Measurements from ENCODE around the gene DGKD. TPM values are rescaled to one million over a fixed set of nuclear protein-coding genes. Genes with fewer than 3 reads are reported as not detected.
A peak's percentile ranks its signal among the peaks of the same experiment; 100 is the strongest.
"Not testable (repeated sequence)": the region's sequence is repeated elsewhere in the genome, so short reads cannot be mapped to it uniquely, and the experiment has no call there.

DGKD gene
- total RNA-seq, 2 experiments from 2014 or later, result 147 to 156 TPM

- H3K36me3 ChIP-seq (ENCODE audit: insufficient read depth, low read length), result peaks cover 58% of the 10 kb centered on the region
These were observed 35.4 kb downstream of the DGKD start for GRCh38 chr2:233389601-233390125.

GRCh38 chr2:233395687-233396086 lies 41.4 kb downstream of the DGKD start:
- peaks cover 49% of the 10 kb centered on the region for H3K4me1 Mint-ChIP-seq (ENCODE audit: low read depth)
- POLR2A ChIA-PET, result no interaction called here

More at GRCh38 chr2:233389601-233390125, 35.4 kb downstream of the DGKD start:
- no peak overlapping the region for H3K4me3 ChIP-seq (ENCODE audit: low read length)
- intact Hi-C loops (cut with DNase I, micrococcal nuclease), result no loop called here
- TF ChIP-seq CTCF (IDR thresholded peaks at IDR 0.05), result no peak
- ATAC-seq (ENCODE audit: poor library complexity), result no peak
- Mint-ChIP-seq H3K36me3 (ENCODE audit: low read depth) (peaks cover 68% of the 10 kb centered on the region), H3K4me3 (no peak overlapping the region), H3K9me3 (no peaks in the 10 kb centered on the region), H3K4me1 (ENCODE audit: low read depth) (peaks cover 39% of the 10 kb centered on the region), H3K27me3 (no peaks in the 10 kb centered on the region), H3K27ac (peak overlapping the region; percentile 27)
- ChIA-PET POLR2A (no interaction called here), CTCF (no interaction called here)
- no peak overlapping the region for H3K27ac ChIP-seq (ENCODE audit: low read depth in 1 of 2, low read length in 2 of 2)
- no peaks in the 10 kb centered on the region for H3K9me3 ChIP-seq (ENCODE audit: control insufficient read depth in 1 of 2, insufficient read depth in 1 of 2, low read length in 2 of 2)
- peaks cover 34% of the 10 kb centered on the region for H3K4me1 ChIP-seq (ENCODE audit: insufficient read depth, low read length)
- H3K27me3 ChIP-seq (ENCODE audit: control insufficient read depth in 1 of 2, insufficient read depth in 2 of 2, low read length in 2 of 2), result no peaks in the 10 kb centered on the region
- DNase-seq, result no peak

GRCh38 chr2:233396726-233397665 lies 42.7 kb downstream of the DGKD start:
- H3K27me3 ChIP-seq (ENCODE audit: control insufficient read depth in 1 of 2, insufficient read depth in 2 of 2, low read length in 2 of 2); H3K9me3 ChIP-seq (ENCODE audit: control insufficient read depth in 1 of 2, insufficient read depth in 1 of 2, low read length in 2 of 2); H3K4me3 ChIP-seq (ENCODE audit: low read length); H3K9me3 Mint-ChIP-seq; intact Hi-C loops (cut with DNase I, micrococcal nuclease); DNase-seq; H3K27me3 Mint-ChIP-seq; CTCF ChIA-PET; ATAC-seq (ENCODE audit: poor library complexity); H3K27ac ChIP-seq (ENCODE audit: low read depth in 1 of 2, low read length in 2 of 2): not testable (repeated sequence)
- Mint-ChIP-seq H3K27ac (peak overlapping the region; percentile 75), H3K4me3 (peak overlapping the region; percentile 55), H3K4me1 (ENCODE audit: low read depth) (peaks cover 62% of the 10 kb centered on the region), H3K36me3 (ENCODE audit: low read depth) (peaks cover 53% of the 10 kb centered on the region)
- H3K4me1 ChIP-seq (ENCODE audit: insufficient read depth, low read length), result peaks cover 35% of the 10 kb centered on the region
- POLR2A ChIA-PET, result interaction anchor here (0.6 to 0.9 kb wide), 2 partner anchors 11 to 129 kb away, joined by 3 to 5 read pairs; no protein-coding TSS in a partner anchor
- peaks cover 27% of the 10 kb centered on the region for H3K36me3 ChIP-seq (ENCODE audit: insufficient read depth, low read length)

More at GRCh38 chr2:233395687-233396086, 41.4 kb downstream of the DGKD start:
- no peaks in the 10 kb centered on the region for H3K9me3 Mint-ChIP-seq
- H3K4me3 ChIP-seq (ENCODE audit: low read length), result no peak overlapping the region
- H3K4me3 Mint-ChIP-seq, result no peak overlapping the region
- H3K9me3 ChIP-seq (ENCODE audit: control insufficient read depth in 1 of 2, insufficient read depth in 1 of 2, low read length in 2 of 2), result no peaks in the 10 kb centered on the region
- peaks cover 66% of the 10 kb centered on the region for H3K36me3 Mint-ChIP-seq (ENCODE audit: low read depth)
- H3K27me3 ChIP-seq (ENCODE audit: control insufficient read depth in 1 of 2, insufficient read depth in 2 of 2, low read length in 2 of 2), result no peaks in the 10 kb centered on the region
- H3K4me1 ChIP-seq (ENCODE audit: insufficient read depth, low read length), result peaks cover 32% of the 10 kb centered on the region
- CTCF ChIA-PET, result interaction anchor here (0.8 kb wide), 1 partner anchor 9 kb away, joined by 3 read pairs; no protein-coding TSS in a partner anchor
- H3K27ac Mint-ChIP-seq, result no peak overlapping the region
- H3K27me3 Mint-ChIP-seq, result no peaks in the 10 kb centered on the region
- ATAC-seq (ENCODE audit: poor library complexity) (no peak), DNase-seq (no peak)
- H3K36me3 ChIP-seq (ENCODE audit: insufficient read depth, low read length), result peaks cover 37% of the 10 kb centered on the region
- TF ChIP-seq CTCF (IDR thresholded peaks at IDR 0.05), result no peak
- intact Hi-C loops (cut with DNase I, micrococcal nuclease), result no loop called here
- H3K27ac ChIP-seq (ENCODE audit: low read depth in 1 of 2, low read length in 2 of 2), result no peak overlapping the region

All from CD4-positive, alpha-beta T cell (primary cell).